UCSD-AML1 (cell line): ENCODE measurements around the gene AGBL4.

Source experiments
- DNase-seq: peaks from one replicate; lab custom pipeline; 2025; ENCODE audit not compliant: unreplicated experiment; lab: John Stamatoyannopoulos, UW

AGBL4 gene

GRCh38 chr1:48916130-48917069, 1107.4 kb downstream of the AGBL4 start:
- DNase-seq = no peak

GRCh38 chr1:48908606-48909005, 1115.1 kb downstream of the AGBL4 start:
- DNase-seq = no peak

DNA sequence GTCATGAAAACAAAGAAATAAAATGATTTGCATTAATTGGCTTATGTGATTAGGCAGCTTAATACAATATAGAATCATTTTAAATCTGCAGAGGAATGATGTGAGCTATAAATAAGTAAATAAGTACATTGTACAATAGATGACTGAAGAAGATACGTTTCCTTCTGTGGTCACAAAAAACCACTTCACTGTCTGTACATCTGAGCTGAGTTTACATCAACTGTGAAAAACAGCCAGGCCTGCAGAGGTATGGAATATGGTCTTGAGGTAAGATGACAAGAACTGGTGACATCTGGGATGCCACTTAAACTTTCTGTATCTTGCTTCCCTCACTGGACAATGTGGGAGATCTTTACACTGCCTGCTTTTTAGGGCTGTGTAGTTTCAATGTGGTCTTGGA, 1117.0 kb downstream of the AGBL4 start:
- DNase-seq = no peak

DNA sequence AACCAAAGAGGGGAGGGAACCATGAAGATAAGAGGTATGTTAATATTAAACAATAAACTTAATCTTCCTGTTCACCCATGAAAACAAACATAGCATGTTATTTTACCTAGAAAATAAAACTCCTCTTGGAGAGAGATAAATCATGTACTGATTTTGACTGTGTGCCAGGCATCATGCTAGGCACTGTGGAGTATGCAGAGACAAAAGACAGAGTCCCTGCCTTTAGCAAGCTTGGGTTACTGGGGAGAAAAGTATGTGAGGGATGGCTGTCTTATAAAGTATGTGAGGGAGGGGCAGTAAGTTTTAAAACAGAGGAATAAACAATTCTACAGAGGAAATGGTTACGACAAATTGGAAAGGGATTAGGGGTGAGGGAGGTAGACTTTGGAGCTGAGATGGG, 1117.6 kb downstream of the AGBL4 start:
- no peak for DNase-seq

GRCh38 chr1:48903291-48903690, 1120.5 kb downstream of the AGBL4 start:
- no peak for DNase-seq

DNA sequence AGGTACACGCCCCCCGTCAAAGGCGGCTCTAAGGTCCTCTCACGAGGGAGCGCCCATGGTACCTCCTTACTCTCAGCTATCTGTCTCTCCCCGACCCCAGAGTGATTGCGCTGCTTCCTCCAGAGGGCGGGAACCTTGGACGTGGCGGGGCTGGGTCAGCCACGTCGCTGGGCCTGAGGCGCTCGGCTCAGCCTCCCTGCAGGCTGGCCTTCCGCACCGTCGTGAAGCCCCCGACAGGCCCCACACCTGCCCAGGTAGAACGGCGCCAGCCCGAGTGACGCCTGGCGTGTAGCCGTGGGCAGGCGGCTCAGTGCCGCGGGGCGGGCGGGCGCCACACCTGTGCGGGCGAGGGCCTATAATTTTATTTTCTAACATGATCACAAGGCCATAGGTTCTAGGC, 1124.9 kb downstream of the AGBL4 start:
- DNase-seq = no peak

GRCh38 chr1:48889615-48890014, 1134.1 kb downstream of the AGBL4 start:
- DNase-seq = no peak

- DNase-seq = no peak
Observed at GRCh38 chr1:48889082-48889481, 1134.7 kb downstream of the AGBL4 start.

- DNase-seq = no peak
Observed at GRCh38 chr1:48887796-48888195, 1136.0 kb downstream of the AGBL4 start.

- DNase-seq = no peak
Observed at GRCh38 chr1:48882020-48882419, 1141.7 kb downstream of the AGBL4 start.

DNA sequence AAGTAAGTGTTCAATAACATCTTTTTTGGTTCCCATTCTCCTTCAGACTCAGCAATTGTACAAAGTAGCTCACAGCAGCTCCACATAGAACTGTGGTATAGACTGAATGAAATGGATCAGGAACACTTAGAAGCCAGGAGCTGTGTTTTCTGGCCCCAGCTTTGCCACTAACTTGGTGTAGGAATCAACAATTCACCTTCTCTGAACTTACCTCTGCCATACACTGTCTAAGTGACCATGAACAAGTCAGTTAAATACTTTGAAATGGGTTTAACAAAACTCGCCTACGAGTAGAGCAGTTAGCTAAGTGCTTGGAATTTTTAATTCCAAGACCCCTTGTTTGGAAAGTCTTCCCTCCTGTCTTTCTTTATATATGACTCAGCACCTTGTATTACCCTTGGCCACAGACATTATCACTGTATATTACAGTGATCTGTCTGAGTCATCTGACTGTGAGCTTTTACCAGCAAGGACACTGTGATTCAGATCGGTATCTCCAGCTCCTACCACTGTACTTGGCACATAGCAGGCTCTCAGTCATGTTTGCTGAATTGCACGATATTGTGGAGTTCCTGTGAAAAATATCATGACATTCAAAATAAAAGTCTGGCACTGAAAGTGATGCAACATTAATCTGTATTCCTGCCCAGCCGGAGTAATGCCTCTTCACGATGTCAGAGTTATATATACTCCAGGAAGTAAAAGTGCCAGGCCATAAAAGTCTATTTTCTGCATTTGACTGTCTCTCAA, 1145.4 kb downstream of the AGBL4 start:
- DNase-seq = no peak

- DNase-seq = no peak
Observed at GRCh38 chr1:48876330-48876785, 1147.4 kb downstream of the AGBL4 start.

DNA sequence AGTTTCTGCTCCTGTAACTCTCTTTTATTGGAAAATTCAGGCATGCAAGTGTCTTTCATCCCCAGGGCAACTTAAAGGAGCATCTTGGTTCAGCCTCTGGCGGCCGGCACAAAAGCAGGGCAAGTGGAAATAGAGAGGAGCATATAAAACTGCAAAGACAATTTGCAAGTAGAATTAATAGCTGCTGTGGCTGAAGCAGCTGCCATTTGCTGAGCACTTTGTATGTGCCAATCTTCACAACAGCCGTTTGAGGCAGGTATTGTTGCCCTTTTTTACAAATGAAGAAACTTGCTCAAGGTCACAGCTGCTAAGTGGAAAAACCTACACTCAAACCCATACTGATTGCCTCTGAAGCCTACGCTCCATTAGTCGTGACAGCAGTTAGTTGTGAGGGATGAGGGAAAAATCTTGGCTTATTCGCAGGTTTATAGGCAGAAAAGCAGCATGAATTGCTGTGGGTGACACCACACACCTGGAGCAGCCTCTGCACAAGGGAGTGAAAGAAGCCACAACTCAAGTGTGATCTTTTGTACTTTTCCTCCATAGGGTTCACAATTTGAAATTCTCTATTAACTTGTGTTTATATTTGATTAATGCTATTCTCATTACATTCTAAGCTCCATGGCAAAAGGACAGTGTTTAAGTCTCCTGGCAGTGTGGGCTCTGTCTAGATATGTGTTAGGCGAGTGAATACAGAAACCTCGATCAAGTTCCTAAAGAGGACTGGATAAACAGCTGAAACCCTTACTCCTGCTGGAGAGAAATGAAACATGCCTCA, 1148.0 kb downstream of the AGBL4 start:
- DNase-seq = no peak

DNA sequence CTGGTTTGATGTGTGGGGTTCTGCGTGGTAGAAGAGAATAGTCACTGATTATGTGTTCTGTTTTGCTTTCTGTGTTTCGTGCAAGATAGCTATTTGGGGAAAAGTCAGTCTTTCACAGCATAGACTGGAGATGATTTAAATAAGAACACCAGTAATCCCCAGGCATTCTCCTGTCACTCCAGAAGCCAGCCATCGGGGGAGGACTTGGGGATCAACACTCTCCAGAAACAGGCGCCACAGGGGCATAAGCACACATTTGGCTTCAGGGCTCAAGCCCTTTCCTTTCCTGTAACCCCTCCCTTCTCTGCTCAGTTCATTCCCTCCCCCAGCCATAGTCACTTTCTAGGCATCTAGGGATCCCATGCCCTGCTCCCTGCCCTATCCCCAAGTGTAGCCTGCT, 1149.8 kb downstream of the AGBL4 start:
- no peak for DNase-seq

DNA sequence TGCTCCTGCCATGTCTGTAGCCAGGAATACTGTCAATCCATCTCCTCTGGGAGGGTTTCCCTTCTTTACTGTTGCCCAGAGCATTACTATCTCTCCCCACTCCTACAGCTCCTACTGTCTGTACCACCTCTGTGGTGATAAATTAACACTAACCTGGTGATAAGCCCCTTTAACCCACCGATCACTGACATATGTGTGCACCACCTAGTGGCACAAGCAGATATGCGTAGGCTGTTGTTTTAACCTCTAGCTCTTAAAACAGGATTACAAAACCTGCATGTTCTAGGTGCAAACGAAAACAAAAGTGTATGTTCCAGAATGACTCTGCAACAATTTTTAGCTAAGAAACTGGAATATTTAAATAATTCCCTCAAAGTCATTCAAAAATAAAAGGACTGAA, 1153.2 kb downstream of the AGBL4 start:
- no peak for DNase-seq

DNA sequence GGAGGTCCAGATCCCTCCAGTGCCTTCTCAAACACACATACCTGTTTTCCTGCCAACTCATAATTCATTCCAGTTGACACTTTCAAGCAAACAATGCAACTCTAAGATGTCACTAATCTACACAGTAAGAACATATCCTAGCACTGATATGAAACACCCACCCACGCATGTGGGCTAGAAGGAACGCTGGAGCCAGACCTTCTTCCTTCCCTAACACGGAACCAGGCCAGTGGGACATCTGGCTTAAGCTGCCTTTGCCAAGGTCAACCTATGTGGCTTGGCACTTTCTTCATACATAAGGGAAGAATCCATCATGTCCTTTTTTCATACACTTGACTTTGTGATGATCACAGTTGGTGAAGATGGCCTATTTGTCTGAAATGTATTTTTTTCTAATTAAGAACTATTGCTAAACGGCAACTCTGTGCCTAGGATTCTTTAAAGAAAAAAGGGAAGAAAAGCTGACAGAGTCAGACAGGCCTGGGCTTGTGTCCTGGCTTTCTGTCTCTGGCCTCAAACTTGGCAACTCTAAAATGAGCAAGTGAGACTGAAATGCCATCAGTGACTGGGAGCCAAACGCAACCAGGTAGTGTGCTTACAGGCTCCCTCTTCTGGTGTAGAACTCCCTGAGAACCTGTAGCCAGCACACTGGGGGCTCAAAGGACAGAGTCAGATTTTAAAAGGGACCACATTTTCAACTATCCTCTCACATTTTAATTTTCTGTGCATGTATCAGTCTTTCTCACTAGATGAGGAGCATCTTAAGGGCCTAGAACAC, 1154.4 kb downstream of the AGBL4 start:
- DNase-seq = no peak

GRCh38 chr1:48864913-48865312, 1158.8 kb downstream of the AGBL4 start:
- DNase-seq = no peak

GRCh38 chr1:48859456-48859855, 1164.3 kb downstream of the AGBL4 start:
- no peak for DNase-seq

DNA sequence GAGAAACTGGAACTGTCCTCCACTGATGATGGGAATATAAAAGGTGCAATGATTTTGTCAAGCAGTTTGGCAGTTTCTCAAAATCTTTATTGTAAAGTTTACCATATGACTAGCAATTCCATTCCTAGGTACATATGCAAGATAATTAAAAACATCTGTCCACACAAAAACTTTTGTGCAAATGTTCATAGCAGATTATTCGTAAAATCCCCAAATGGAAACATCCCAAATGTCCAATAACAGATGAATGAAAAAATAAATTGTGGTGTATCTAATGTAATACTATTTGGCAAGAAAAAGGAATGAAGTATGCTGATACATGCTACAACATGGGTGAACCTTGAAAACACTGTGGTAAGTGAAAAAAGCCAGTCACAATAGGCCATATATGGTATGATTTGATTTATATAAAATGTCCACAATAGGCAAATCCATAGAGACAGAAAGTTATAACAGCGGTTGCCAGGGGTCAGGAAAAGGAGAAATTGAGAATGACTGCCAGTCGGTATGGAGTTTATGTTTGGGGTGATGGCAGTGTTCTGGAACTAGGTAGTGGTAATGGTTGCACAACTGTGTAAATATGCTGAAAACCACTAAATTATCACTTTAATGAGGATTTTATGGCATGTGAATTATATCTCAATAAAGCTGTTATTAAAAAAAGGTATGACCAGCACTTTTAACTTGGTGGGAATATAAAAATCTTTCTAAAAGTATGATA, 1165.4 kb downstream of the AGBL4 start:
- no peak for DNase-seq

DNA sequence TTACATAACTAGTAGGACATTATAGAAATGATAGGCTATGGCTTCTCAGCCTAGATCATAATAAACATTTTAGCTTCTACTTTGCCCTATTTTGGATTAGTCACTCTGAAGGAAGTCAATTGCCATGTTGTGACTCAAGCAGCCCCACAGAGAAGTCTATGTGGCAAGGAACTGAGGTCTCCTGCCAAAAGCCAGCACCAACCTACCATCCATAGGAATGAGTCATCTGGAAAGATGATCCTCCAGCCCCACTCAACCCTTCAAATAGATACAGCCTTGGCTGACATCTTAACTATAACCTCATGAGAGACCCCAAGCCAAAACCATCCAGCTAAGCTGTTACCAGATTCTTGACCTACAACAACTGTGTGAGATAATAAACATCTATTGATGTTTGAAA, 1170.7 kb downstream of the AGBL4 start:
- no peak for DNase-seq
